HG03520 (cell line): ENCODE results near the gene HIVEP2.

Experiments
- ATAC-seq: cut with Tn5 transposase; IDR thresholded peaks from one replicate; pipeline ENCODE4 v1.9.1; 2021; ENCODE audit warnings: mild to moderate bottlenecking, moderate library complexity; ENCODE audit not compliant: unreplicated experiment

Gene HIVEP2

GRCh38 chr6:142796571-142796970 is 148.4 kb downstream of the HIVEP2 start:
- no peak for ATAC-seq

DNA sequence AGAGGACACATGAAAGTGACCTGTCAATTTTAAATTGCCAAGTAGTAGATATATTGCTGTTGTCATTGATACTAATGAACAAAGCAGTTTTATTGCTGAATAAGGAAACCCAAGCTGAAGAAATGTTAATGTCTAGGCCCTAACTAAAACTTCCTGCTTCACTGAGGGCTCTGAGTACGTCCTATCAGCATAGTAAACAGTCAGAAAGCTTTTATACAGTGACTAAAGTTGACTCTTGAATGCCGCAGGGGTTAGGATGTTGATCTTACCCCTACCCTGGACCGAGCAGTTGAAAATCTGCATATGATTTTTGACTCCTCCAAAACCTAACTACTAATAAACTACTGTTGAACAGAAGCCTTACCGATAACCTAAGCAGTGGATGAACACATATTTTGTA is 149.0 kb downstream of the HIVEP2 start:
- no peak for ATAC-seq

- ATAC-seq: no peak
These were observed 150.6 kb downstream of the HIVEP2 start for GRCh38 chr6:142794424-142794823.

DNA sequence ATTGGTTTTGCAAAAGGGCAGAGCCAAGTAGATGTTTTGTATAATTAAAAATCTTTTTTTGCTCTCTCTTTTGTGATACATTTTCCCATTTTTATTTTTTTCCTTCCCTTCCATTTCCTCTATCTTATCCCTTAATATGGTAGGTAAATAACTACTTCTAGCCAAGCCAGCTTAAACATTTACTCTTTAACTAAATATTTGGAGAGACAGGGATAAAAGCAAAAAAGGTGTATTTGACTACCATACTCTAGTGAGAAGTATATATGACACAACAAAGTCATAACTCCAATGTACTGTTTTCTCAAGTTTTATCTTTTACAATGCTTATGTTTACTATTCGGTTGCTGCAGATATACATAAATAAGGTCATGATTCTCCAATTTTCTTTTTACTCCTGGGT is 154.7 kb downstream of the HIVEP2 start:
- ATAC-seq: no peak

DNA sequence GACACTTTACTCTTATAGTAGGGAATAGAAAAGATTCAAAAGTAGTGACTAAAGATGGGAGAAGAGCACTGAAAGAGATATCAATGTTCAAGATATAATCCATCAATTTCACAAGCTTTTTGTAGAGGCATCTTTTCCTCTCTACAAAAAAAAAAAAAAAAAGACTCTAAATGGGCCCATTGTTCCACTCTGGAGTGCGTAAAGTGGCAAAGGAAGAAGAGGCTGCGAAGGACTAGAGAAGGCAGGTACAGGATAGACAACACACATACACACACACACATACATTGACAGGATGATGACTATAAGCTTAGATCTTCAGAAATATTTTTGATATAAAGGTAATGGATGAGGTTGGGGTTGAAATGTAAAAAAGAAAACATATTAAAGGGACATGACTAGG is 157.6 kb downstream of the HIVEP2 start:
- ATAC-seq: no peak

- no peak for ATAC-seq
These were observed 158.5 kb downstream of the HIVEP2 start for GRCh38 chr6:142786476-142786875.

DNA sequence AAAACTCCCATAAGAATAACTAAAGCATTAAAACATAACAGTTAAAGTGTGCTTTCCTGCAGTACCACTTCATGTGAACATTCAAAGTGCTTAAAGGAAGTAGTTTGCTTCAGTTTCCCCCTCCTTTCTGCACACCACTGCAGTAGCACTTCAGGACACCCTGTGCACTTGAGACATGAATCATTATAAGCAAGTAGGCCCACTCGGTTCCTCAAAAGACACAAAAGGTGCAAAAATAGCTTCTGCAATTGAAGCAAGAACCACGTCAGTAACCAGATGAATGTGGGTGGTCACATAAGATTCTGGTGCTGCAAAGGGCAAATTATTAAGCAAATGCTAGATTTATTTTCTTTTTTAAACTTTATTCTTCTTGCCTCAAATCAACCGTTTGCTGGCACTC is 160.6 kb downstream of the HIVEP2 start:
- peak; percentile 97 for ATAC-seq

DNA sequence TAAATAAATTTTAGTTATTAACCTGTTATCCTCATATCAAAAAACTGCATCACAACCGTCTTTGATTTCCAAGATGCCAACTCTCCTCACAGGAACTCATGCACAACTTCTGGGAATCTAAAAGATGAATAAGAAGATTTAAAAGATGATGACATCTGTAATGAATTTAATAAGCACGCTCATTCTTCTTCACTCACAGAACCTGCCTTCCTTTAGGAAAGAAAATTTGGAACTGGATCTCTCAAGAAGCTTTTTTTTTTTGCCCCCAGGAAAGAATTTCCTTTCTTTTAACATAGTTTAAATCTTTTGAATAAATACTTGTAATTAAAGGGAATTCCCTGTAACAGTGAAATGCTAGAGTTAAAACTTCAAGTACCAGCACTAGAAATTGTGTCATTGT is 161.5 kb downstream of the HIVEP2 start:
- no peak for ATAC-seq

DNA sequence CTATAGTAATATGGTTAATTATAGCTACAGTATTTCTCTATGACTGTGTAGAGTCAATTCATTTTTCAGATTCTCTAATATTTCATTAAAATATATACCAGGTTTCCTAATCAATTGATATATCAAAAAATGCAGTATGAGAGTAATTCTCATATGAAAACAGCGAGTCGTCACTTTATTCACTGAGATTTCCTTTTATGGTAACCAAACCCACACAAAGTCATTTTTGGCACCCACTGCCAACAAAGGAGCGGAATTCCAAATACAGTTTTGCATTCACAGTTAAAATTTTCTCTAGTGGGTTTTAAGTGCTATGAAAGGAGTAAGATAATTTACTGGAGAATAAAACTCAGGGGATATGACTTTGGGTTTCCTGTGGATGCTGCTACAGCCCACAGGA is 163.8 kb downstream of the HIVEP2 start:
- ATAC-seq: no peak

GRCh38 chr6:142773859-142774648 is 170.9 kb downstream of the HIVEP2 start:
- ATAC-seq: no peak

GRCh38 chr6:142773324-142773723 is 171.7 kb downstream of the HIVEP2 start:
- no peak for ATAC-seq

GRCh38 chr6:142771162-142771561 is 173.8 kb downstream of the HIVEP2 start:
- ATAC-seq: no peak

- ATAC-seq: no peak
These were observed 179.7 kb downstream of the HIVEP2 start for GRCh38 chr6:142765306-142765705.

- ATAC-seq: no peak
These were observed 180.7 kb downstream of the HIVEP2 start for GRCh38 chr6:142764311-142764710.

DNA sequence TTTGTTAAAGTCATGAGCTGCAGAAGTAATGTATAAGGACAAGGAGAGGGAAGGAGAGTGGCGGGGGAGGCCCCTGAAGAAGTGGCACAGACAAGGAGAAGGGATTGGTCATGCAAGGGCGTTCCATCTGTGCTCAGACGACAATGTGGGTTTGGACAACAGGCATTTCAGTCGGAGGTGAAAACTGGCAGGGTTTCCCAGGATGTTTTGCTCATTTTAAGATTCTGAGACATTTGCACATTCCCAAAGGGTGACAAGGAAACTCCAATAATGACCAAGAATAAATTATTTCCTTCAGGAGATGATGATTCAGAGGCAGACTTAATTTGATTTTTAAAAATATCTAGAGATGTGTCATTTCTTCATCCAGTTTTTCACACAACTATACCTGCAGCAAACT is 181.8 kb downstream of the HIVEP2 start:
- ATAC-seq: no peak

- peak; percentile 58 for ATAC-seq
These were observed 183.2 kb downstream of the HIVEP2 start for GRCh38 chr6:142761756-142762155.

DNA sequence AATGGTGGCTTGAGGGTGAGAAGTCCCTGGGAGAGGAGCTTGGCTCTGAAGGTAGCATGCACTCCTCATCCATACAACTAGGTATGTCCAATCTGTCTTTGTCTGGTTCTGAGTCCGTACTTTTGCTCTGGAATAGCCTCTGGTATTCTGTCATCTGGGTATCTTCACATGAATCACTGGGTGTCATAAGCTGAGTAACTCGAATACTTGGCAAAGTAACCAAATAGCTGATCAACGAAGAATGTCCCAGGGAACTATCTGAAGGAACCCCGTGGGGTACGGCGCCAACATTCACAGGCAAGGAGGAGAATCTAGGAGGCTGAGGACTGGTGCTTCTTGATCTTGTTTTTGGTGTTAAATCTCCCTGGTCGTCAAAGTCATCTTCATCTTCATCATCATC is 184.8 kb downstream of the HIVEP2 start:
- ATAC-seq: no peak

DNA sequence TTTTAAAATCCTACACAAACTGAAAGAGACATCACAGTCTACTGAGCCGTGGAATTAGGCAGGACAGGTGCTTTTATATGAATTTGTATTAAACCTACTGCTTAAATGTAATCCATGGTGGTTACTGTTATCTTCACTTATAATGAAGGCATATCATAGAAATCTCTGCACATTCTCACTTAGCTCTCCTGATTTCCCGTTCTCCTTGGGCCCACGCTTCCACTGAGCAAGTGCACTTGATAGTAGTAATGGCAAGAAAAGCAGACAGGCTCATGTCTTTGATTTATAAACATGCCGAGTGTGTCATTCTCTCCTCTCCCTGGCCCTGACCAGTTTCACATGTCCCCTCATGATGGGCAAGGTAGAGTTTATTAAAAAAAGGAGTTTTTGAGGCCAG is 186.3 kb downstream of the HIVEP2 start:
- ATAC-seq: no peak

DNA sequence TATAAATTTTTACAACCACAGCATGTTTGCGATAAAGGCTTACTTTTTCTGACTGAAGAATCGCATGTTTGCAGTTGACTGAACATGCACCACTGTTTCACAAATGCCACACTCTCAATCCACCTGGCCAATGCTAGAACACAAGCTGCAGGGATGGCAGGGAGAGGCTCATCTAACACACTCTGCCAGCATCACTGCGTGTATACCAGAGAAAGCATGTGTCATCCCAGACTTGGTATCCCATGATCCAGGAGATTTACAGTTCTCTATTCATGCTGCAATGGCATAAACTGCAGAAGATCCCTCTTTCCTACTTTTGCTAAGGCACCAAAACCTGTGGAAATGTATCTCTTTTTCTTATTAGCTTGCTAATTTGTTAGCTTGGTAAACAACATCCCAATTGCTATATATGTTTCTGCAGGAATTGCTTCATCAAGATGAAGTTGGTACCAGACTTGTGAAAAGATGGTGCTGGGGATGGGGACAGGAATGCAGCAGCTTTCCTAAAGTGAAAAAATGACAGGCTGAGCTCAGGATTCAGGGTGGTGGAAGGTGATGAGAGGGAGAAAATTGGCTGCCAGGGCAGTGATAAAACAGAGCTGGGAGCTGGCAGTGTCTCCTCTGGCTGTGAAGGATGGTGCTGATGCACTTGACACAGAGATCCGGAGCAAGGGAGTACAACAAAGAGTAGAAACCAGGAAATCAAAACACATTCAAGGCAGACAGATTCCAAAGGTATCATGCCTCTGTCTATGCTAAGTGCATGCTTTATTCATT is 186.9 kb downstream of the HIVEP2 start:
- ATAC-seq: no peak

DNA sequence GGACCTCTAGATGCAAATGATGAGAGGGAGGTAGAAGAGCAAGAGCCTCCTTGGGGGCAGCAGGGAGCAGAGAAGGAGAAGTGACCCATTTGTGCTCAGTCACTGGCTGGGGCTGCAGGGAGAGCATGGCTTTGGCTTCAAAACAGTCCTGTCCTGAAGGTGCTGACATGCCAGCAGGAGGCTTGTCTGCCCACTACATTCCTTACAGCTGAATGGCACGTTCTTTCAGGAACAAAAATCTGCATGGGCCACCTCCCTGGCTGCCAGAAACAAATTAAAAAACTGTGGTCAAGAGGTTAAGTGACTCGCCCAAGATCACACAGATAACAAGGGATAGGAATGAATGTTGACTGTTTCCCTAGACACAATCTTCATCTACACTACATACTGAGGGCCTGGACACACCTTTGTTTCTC is 188.8 kb downstream of the HIVEP2 start:
- ATAC-seq: no peak

GRCh38 chr6:142753196-142753595 is 191.8 kb downstream of the HIVEP2 start:
- no peak for ATAC-seq

DNA sequence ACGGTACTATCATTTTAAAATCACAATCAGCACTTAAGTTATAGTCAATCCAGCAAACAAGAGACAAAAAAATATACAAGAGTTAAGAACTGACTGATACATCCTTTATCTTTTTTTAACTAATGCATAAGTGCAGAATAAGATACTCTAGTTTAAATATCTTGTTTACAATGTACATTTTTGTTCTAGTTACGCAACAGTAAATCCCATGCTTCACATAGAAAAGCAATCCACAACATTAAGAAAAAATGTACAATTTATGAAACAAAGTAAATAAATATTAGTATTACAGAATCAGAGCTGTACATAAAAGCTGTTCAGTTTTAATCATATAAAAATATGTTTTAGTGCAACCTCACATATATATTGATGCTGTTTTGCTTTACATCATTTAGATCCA is 192.6 kb downstream of the HIVEP2 start:
- ATAC-seq: no peak
